ENCODE results near the gene LRRC2.

Gene LRRC2

GRCh38 chr3:46466871-46467403, 99.2 kb downstream of the LRRC2 start:
- no peak for DNase-seq (ENCODE audit: extremely low spot score)
- ChIA-PET POLR2A (no interaction called here), CTCF (interaction anchor here (7.3 kb wide), 1 partner anchor 22 kb away, joined by 44 read pairs; no protein-coding TSS in a partner anchor)
- TF ChIP-seq CTCF (IDR thresholded peaks at IDR 0.05; ENCODE audit: control extremely low read depth, extremely low read depth, low read depth, missing control alignments) = no peak

- no peak for TF ChIP-seq CTCF (IDR thresholded peaks at IDR 0.05; ENCODE audit: control extremely low read depth, extremely low read depth, low read depth, missing control alignments)
- POLR2A ChIA-PET = no interaction called here
- CTCF ChIA-PET = interaction anchor here (7.3 kb wide), 1 partner anchor 23 kb away, joined by 44 read pairs; no protein-coding TSS in a partner anchor
- DNase-seq (ENCODE audit: extremely low spot score) = no peak
Measured at GRCh38 chr3:46466273-46466672, 99.8 kb downstream of the LRRC2 start.

Data from GM10248 (cell line).